Measurements from ENCODE around the gene CDC6. TPM values are rescaled to one million over a fixed set of nuclear protein-coding genes. Genes with fewer than 3 reads are reported as not detected.

CDC6 gene
- total and polyA plus RNA-seq, 2 of the 8 experiments (the other 6 are each of a cell fraction or from before 2014, with no cell fraction given) = 50.5 to 140 TPM

- Histone ChIP-seq H3K4ac (replicated peaks; ENCODE audit: insufficient read length, low read depth, low read length) (no peak overlapping the region), H3K23ac (ENCODE audit: insufficient read length) (no peak overlapping the region), H4K91ac (replicated peaks; ENCODE audit: insufficient read length, low read length) (no peak overlapping the region), H2BK12ac (ENCODE audit: low read depth, low read length) (no peak overlapping the region), H2BK15ac (ENCODE audit: low read length) (no peak overlapping the region), H3K56ac (replicated peaks; ENCODE audit: insufficient read length, low read depth, low read length) (no peak overlapping the region), H3K79me1 (ENCODE audit: low read depth, low read length) (no peaks in the 10 kb centered on the region; the same call in 1 of the 2 replicates), H2BK5ac (ENCODE audit: low read depth, low read length) (no peak overlapping the region), H2BK20ac (ENCODE audit: low read length) (no peak overlapping the region), H3K4me2 (ENCODE audit: insufficient read depth in 1 of 2, low read depth in 2 of 2, low read length in 2 of 2) (no peak overlapping the region), H2AK5ac (ENCODE audit: low read depth, low read length) (no peak overlapping the region), H3K9me3 (ENCODE audit: insufficient read depth in 2 of 2, low read depth in 1 of 2, low read length in 1 of 2) (no peaks in the 10 kb centered on the region), H2AFZ (ENCODE audit: low read length) (no peak overlapping the region), H3K4me1 (replicated peaks in 1 of 4; ENCODE audit: control insufficient read depth in 3 of 4, insufficient read depth in 4 of 4, low read length in 3 of 4) (peaks cover 0 to 9% (median 6%) of the 10 kb centered on the region in 4 experiments; a peak in 5 of 7 replicates), H3K4me3 (ENCODE audit: extremely low read depth in 1 of 4, insufficient read depth in 2 of 4, low read depth in 3 of 4, low read length in 4 of 4) (no peak overlapping the region), H3K27ac (ENCODE audit: low read depth, low read length) (no peak overlapping the region), H3K79me2 (ENCODE audit: control insufficient read depth in 1 of 2, insufficient read depth in 2 of 2, low read length in 2 of 2) (peaks cover 6 to 38% of the 10 kb centered on the region in 2 experiments; a peak in 3 of 4 replicates), H3K14ac (ENCODE audit: insufficient read length) (no peak overlapping the region), H3K9ac (replicated peaks in 1 of 4; ENCODE audit: extremely low read depth in 1 of 4, low read depth in 3 of 4, low read length in 3 of 4) (no peak overlapping the region), H3K27me3 (replicated peaks in 1 of 4; ENCODE audit: control insufficient read depth in 3 of 4, extremely low read depth in 1 of 4, insufficient read depth in 3 of 4, low read length in 3 of 4) (no peaks in the 10 kb centered on the region), H3K36me3 (ENCODE audit: control insufficient read depth in 2 of 4, insufficient read depth in 4 of 4, low read length in 3 of 4) (peaks cover 21 to 65% (median 49%) of the 10 kb centered on the region in 4 experiments), H4K8ac (ENCODE audit: extremely low read depth, insufficient read depth, low read length) (no peak overlapping the region), H4K20me1 (replicated peaks in 1 of 2; ENCODE audit: control insufficient read depth in 1 of 2, insufficient read depth in 2 of 2, low read length in 2 of 2) (peaks cover 3 to 8% of the 10 kb centered on the region in 2 experiments), H2BK120ac (replicated peaks; ENCODE audit: low read depth, low read length) (no peak overlapping the region), H3K18ac (ENCODE audit: extremely low read depth, low read length) (no peak overlapping the region), H4K5ac (ENCODE audit: insufficient read length, low read depth, low read length) (no peak overlapping the region), H3K23me2 (ENCODE audit: low read depth, low read length) (no peaks in the 10 kb centered on the region)
- DNase-seq (ENCODE audit: low read depth in 1 of 2, low spot score in 2 of 2) (no peak), FAIRE-seq (no peak)
- TF ChIP-seq EGR1 (IDR thresholded peaks at IDR 0.05; ENCODE audit: borderline replicate concordance, low read depth, low read length) (no peak), TEAD4 (IDR thresholded peaks at IDR 0.05; ENCODE audit: low read depth, low read length) (no peak), MAFK (IDR thresholded peaks at IDR 0.05; ENCODE audit: low read depth, low read length) (no peak)
- POLR2A ChIA-PET (ENCODE audit: partially characterized antibody) = interaction anchor here (0.9 to 31.2 kb wide), 3 partner anchors 17 to 61 kb away, joined by 3 to 570 read pairs (median 540); partner anchors contain the start of genes GJD3 and RARA
- CTCF ChIA-PET (ENCODE audit: partially characterized antibody) = interaction anchor here (0.8 to 4.2 kb wide), 11 partner anchors 9 to 242 kb away, joined by 3 to 25 read pairs (median 4); partner anchors contain the start of gene WIPF2
- whole genome bisulfite sequencing, 2 experiments (ENCODE audit: extremely low coverage in 1 of 2, insufficient coverage in 1 of 2, insufficient read length in 1 of 2, insufficient replicate concordance in 2 of 2, low coverage in 1 of 2, low lambda C conversion rate in 2 of 2, missing lambda C conversion rate in 1 of 2) = 91% methylated on average over 2 of the region's 2 CpGs; no CpG with 5 or more reads in 1 of the 2 experiments
Observed at GRCh38 chr17:40291281-40291664, 3.6 kb downstream of the CDC6 start.
